OCI-LY1 (cell line): Measurements from ENCODE around the gene SBSN.

ENCODE experiments used
- H2AFZ ChIP-seq: fragments of 200-600 bp; sonication (generic), shearing (Covaris generic); 2 replicates; pipeline ENCODE4 v1.6.0; 2014; ENCODE audit warnings: antibody characterized with exemption, mild to moderate bottlenecking, low read length
- H3F3A ChIP-seq: fragments of 200-600 bp; sonication (generic), shearing (Covaris generic); 2 replicates; pipeline ENCODE4 v1.6.0; 2014; ENCODE audit warnings: mild to moderate bottlenecking, antibody characterized with exemption, low read length, moderate library complexity; ENCODE audit not compliant: insufficient read depth
- H3K27ac ChIP-seq: fragments of 200-600 bp; sonication (generic); 2 replicates; pipeline ENCODE4 v1.5.1; 2014; ENCODE audit warnings: low read length, mixed run types, mild to moderate bottlenecking, low read depth; ENCODE audit not compliant: poor library complexity, severe bottlenecking
- H3K27me3 ChIP-seq: fragments of 200-600 bp; sonication (generic); 2 replicates; pipeline ENCODE4 v1.6.0; 2014; ENCODE audit warnings: antibody characterized with exemption, mild to moderate bottlenecking, low read length, moderate library complexity; ENCODE audit not compliant: insufficient read depth
- H3K36me3 ChIP-seq: fragments of 200-600 bp; sonication (generic); 2 replicates; pipeline ENCODE4 v1.6.1; 2014; ENCODE audit warnings: mild to moderate bottlenecking, antibody characterized with exemption, low read length, moderate library complexity, mixed read lengths; ENCODE audit not compliant: insufficient read depth
- H3K4me1 ChIP-seq: fragments of 200-600 bp; sonication (generic); 2 replicates; pipeline ENCODE4 v1.5.1; 2014; ENCODE audit warnings: mild to moderate bottlenecking, low read length, moderate library complexity; ENCODE audit not compliant: insufficient read depth, severe bottlenecking
- H3K4me2 ChIP-seq: fragments of 200-600 bp; sonication (generic), shearing (Covaris generic); 2 replicates; pipeline ENCODE4 v1.6.1; 2014; ENCODE audit warnings: low read length
- H3K4me3 ChIP-seq: fragments of 200-600 bp; sonication (generic); 2 replicates; pipeline ENCODE4 v1.5.1; 2014; ENCODE audit warnings: low read length, low read depth, mild to moderate bottlenecking, mixed read lengths; ENCODE audit not compliant: poor library complexity, severe bottlenecking
- H3K79me2 ChIP-seq: fragments of 200-600 bp; shearing (Covaris generic); 2 replicates; pipeline ENCODE4 v1.6.1; 2016; ENCODE audit warnings: mixed run types, low read length, mixed read lengths; ENCODE audit not compliant: insufficient read depth
- H3K9ac ChIP-seq: fragments of 200-600 bp; sonication (generic), shearing (Covaris generic); 2 replicates; pipeline ENCODE4 v1.6.1; 2014; ENCODE audit warnings: mild to moderate bottlenecking, low read length, mixed read lengths
- H3K9me2 ChIP-seq: fragments of 200-600 bp; sonication (generic), shearing (Covaris generic); 2 replicates; pipeline ENCODE4 v1.6.1; 2014; ENCODE audit warnings: low read depth, mild to moderate bottlenecking, low read length, mixed read lengths
- H3K9me3 ChIP-seq: fragments of 200-600 bp; shearing (Covaris generic); 2 replicates; pipeline ENCODE4 v1.6.1; 2014; ENCODE audit warnings: low read length, mixed read lengths
- H4K20me1 ChIP-seq: fragments of 200-600 bp; sonication (generic), shearing (Covaris generic); 2 replicates; pipeline ENCODE4 v1.6.0; 2016; ENCODE audit warnings: mild to moderate bottlenecking, low read length; ENCODE audit not compliant: insufficient read depth
- EZH2 ChIP-seq: fragments of 200-600 bp; sonication (generic), shearing (Covaris generic); IDR thresholded peaks from 2 replicates; pipeline ENCODE4 v1.8.0; 2017; ENCODE audit warnings: borderline replicate concordance, mixed run types, mild to moderate bottlenecking, antibody characterized with exemption, low read length, moderate library complexity, mixed read lengths
- TF ChIP-seq, protein P1 (sequence below): fragments of 200-600 bp; sonication (generic), shearing (Covaris generic); IDR thresholded peaks from 2 replicates; pipeline ENCODE4 v1.5.1; 2017; ENCODE audit warnings: mild to moderate bottlenecking, antibody characterized with exemption, low read length, moderate library complexity, mixed read lengths

SBSN gene

GRCh38 chr19:35501684-35502083 is 26.4 kb downstream of the SBSN start:
- H3K36me3 ChIP-seq = no peaks in the 10 kb centered on the region
- H3K27ac ChIP-seq = no peak overlapping the region
- H3K4me2 ChIP-seq = no peak overlapping the region

DNA sequence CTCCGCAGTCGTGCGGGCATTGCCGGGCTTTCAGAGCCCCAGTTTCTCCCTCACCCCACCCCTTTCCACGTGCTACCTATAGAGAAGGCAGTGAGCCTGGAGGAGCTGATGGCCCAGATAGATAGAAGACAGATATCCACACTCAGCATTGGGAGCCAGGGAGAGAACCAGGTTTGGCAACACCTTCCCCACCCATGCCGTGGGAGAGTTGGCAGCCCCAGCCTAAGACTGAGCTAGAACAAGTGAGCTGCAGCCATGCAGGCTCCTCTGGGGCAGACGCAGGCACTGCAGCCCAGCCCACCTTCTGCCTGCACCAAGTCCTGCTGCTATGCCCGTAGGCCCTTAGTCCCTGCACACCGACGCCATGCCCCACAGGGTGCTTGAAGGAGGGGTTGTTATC is 27.5 kb downstream of the SBSN start:
- H3K4me1 ChIP-seq = no peaks in the 10 kb centered on the region
- TF ChIP-seq, protein P1, sequence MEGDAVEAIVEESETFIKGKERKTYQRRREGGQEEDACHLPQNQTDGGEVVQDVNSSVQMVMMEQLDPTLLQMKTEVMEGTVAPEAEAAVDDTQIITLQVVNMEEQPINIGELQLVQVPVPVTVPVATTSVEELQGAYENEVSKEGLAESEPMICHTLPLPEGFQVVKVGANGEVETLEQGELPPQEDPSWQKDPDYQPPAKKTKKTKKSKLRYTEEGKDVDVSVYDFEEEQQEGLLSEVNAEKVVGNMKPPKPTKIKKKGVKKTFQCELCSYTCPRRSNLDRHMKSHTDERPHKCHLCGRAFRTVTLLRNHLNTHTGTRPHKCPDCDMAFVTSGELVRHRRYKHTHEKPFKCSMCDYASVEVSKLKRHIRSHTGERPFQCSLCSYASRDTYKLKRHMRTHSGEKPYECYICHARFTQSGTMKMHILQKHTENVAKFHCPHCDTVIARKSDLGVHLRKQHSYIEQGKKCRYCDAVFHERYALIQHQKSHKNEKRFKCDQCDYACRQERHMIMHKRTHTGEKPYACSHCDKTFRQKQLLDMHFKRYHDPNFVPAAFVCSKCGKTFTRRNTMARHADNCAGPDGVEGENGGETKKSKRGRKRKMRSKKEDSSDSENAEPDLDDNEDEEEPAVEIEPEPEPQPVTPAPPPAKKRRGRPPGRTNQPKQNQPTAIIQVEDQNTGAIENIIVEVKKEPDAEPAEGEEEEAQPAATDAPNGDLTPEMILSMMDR = no peak
- no peak for TF ChIP-seq EZH2

More at GRCh38 chr19:35501684-35502083, 26.4 kb downstream of the SBSN start:
- Histone ChIP-seq H3K9ac (no peak overlapping the region), H3K9me3 (no peaks in the 10 kb centered on the region), H3K4me1 (no peaks in the 10 kb centered on the region), H3K27me3 (peaks cover 12% of the 10 kb centered on the region; the same call in 1 of the 2 replicates), H3F3A (no peaks in the 10 kb centered on the region), H3K4me3 (no peak overlapping the region), H4K20me1 (no peaks in the 10 kb centered on the region), H2AFZ (no peak overlapping the region), H3K79me2 (no peaks in the 10 kb centered on the region), H3K9me2 (no peaks in the 10 kb centered on the region)
- TF ChIP-seq, protein P1 = no peak
- TF ChIP-seq EZH2 = no peak

GRCh38 chr19:35498984-35499527 is 29.1 kb downstream of the SBSN start:
- Histone ChIP-seq H3F3A (no peaks in the 10 kb centered on the region), H3K36me3 (no peaks in the 10 kb centered on the region), H3K4me1 (no peaks in the 10 kb centered on the region)

More for the DNA sequence above, 27.5 kb downstream of the SBSN start:
- Histone ChIP-seq H2AFZ (no peak overlapping the region), H3K36me3 (no peaks in the 10 kb centered on the region), H3K9me3 (no peaks in the 10 kb centered on the region), H3K4me2 (no peak overlapping the region), H3K9ac (no peak overlapping the region), H3K4me3 (no peak overlapping the region), H3F3A (no peaks in the 10 kb centered on the region), H3K27me3 (peaks cover 7% of the 10 kb centered on the region; the same call in 1 of the 2 replicates), H3K27ac (no peak overlapping the region), H3K79me2 (no peaks in the 10 kb centered on the region), H3K9me2 (no peaks in the 10 kb centered on the region), H4K20me1 (no peaks in the 10 kb centered on the region)

More at GRCh38 chr19:35498984-35499527, 29.1 kb downstream of the SBSN start:
- Histone ChIP-seq H3K4me3 (no peak overlapping the region), H3K9ac (no peak overlapping the region), H3K9me3 (no peaks in the 10 kb centered on the region), H3K27me3 (peaks cover 9% of the 10 kb centered on the region), H4K20me1 (no peaks in the 10 kb centered on the region), H3K79me2 (no peaks in the 10 kb centered on the region), H3K27ac (no peak overlapping the region), H3K9me2 (no peaks in the 10 kb centered on the region), H3K4me2 (no peak overlapping the region), H2AFZ (no peak overlapping the region)
- TF ChIP-seq, protein P1 = no peak
- no peak for TF ChIP-seq EZH2
